Tibial artery (tissue), 4 donors: ENCODE results near the gene CALN1.

Experiments
- DNase-seq, 2 donors: peaks; one replicate each; pipeline ENCODE4 v3.0.0-alpha.2; 2019
- H3K27ac ChIP-seq, 2 donors: fragments of 200-600 bp; sonication (generic) in 1 of 2; 1 replicate in 1 of 2; 2 replicates in 1 of 2; pipeline ENCODE4 v1.5.1; 2018 to 2019; ENCODE audit warnings: mild to moderate bottlenecking in 1 of 2
- H3K27me3 ChIP-seq, 2 donors: fragments of 200-600 bp; sonication (generic) in 1 of 2; one replicate each; pipeline versions ENCODE4 v1.5.1 to v1.6.0; 2016 to 2019
- H3K36me3 ChIP-seq, 3 donors: fragments of 200-600 bp; sonication (generic) in 2 of 3; one replicate each; pipeline ENCODE4 v1.5.1; 2016 to 2019; ENCODE audit warnings: mild to moderate bottlenecking in 2 of 3
- H3K4me1 ChIP-seq, 4 donors: fragments of 200-600 bp; sonication (generic) in 2 of 4; 1 replicate in 3 of 4; 2 replicates in 1 of 4; pipeline ENCODE4 v1.5.1; 2016 to 2019
- H3K4me3 ChIP-seq, 2 donors: fragments of 200-600 bp; sonication (generic) in 1 of 2; 1 replicate in 1 of 2; 2 replicates in 1 of 2; pipeline ENCODE4 v1.5.1; 2018 to 2019; ENCODE audit warnings: mild to moderate bottlenecking in 2 of 2
- H3K9me3 ChIP-seq, 3 donors: fragments of 200-600 bp; sonication (generic) in 1 of 3; one replicate each; pipeline ENCODE4 v1.5.1; 2016 to 2019
- CTCF ChIP-seq, 2 experiments: fragments of 200-600 bp in 1 of 2; fragments of 450-650 bp in 1 of 2; IDR thresholded peaks; one replicate each; pipeline ENCODE4 v1.5.1; 2017 to 2019; ENCODE audit warnings: antibody characterized with exemption in 2 of 2, mild to moderate bottlenecking in 1 of 2, moderate library complexity in 1 of 2
- intact Hi-C: fragments of 100-400 bp; cut with DNase I; formaldehyde crosslinking; loops from one replicate; pipeline ENCODE4 v1.15.0; 2023; ENCODE audit warnings: low total_unique reads

The CALN1 gene

GRCh38 chr7:71731740-71732139 is 680.4 kb downstream of the CALN1 start:
- H3K4me3 ChIP-seq = no peak overlapping the region
- peaks cover 0 to 7% (median 4%) of the 10 kb centered on the region in 4 donors for H3K4me1 ChIP-seq
- TF ChIP-seq CTCF (IDR thresholded peaks at IDR 0.05) = no peak
- H3K27ac ChIP-seq = no peak overlapping the region
- no peaks in the 10 kb centered on the region for H3K9me3 ChIP-seq
- intact Hi-C loops = loop anchor here (2.0 to 10.0 kb wide), 3 partner anchors 497 to 875 kb away; partner anchors contain the start of gene GALNT17
- H3K36me3 ChIP-seq = no peaks in the 10 kb centered on the region
- DNase-seq = no peak
- H3K27me3 ChIP-seq = no peaks in the 10 kb centered on the region
